ENCODE measurements around the gene CACNA1A.
A peak's percentile ranks its signal among the peaks of the same experiment; 100 is the strongest.

Gene CACNA1A

GRCh38 chr19:13342672-13343071, 163.6 kb downstream of the CACNA1A start:
- no CpG with 5 or more reads among the region's 2 CpGs for WGBS (ENCODE audit: extremely low coverage, insufficient coverage, low lambda C conversion rate)
- Histone ChIP-seq H3K27me3 (ENCODE audit: insufficient read depth, low read length, poor library complexity) (no peaks in the 10 kb centered on the region), H3K36me3 (ENCODE audit: control insufficient read depth, insufficient read depth, low read length) (no peaks in the 10 kb centered on the region), H3K18ac (ENCODE audit: low read length) (no peak overlapping the region), H2BK120ac (ENCODE audit: low read depth, low read length) (no peak overlapping the region), H2BK5ac (ENCODE audit: low read length) (no peak overlapping the region), H4K8ac (ENCODE audit: low read depth, low read length) (no peak overlapping the region), H3K4ac (ENCODE audit: low read depth, low read length) (no peak overlapping the region), H3K23ac (ENCODE audit: low read length) (no peak overlapping the region), H3K4me2 (ENCODE audit: low read length) (no peak overlapping the region), H3K4me3 (ENCODE audit: low read length) (no peak overlapping the region), H3K9ac (ENCODE audit: low read length) (no peak overlapping the region), H2AK5ac (ENCODE audit: low read length) (no peak overlapping the region), H2BK15ac (replicated peaks; ENCODE audit: low read depth) (no peak overlapping the region), H4K5ac (ENCODE audit: low read length) (no peak overlapping the region), H3K4me1 (ENCODE audit: control insufficient read depth, low read depth, low read length) (no peaks in the 10 kb centered on the region), H3K79me2 (ENCODE audit: control insufficient read depth, insufficient read depth, low read length) (no peaks in the 10 kb centered on the region), H3K27ac (ENCODE audit: low read depth, low read length) (no peak overlapping the region), H3K56ac (ENCODE audit: low read length) (no peak overlapping the region), H3K79me1 (ENCODE audit: low read length) (no peaks in the 10 kb centered on the region)
- DNase-seq: no peak

- Histone ChIP-seq H3K4me2 (ENCODE audit: low read length) (no peak overlapping the region), H4K8ac (ENCODE audit: low read depth, low read length) (no peak overlapping the region), H2AK5ac (ENCODE audit: low read length) (no peak overlapping the region), H3K9ac (ENCODE audit: low read length) (no peak overlapping the region), H3K18ac (ENCODE audit: low read length) (no peak overlapping the region), H3K4ac (ENCODE audit: low read depth, low read length) (no peak overlapping the region), H3K36me3 (ENCODE audit: control insufficient read depth, insufficient read depth, low read length) (no peaks in the 10 kb centered on the region), H4K5ac (ENCODE audit: low read length) (no peak overlapping the region), H2BK5ac (ENCODE audit: low read length) (no peak overlapping the region), H3K79me1 (ENCODE audit: low read length) (no peaks in the 10 kb centered on the region), H3K23ac (ENCODE audit: low read length) (no peak overlapping the region), H2BK15ac (replicated peaks; ENCODE audit: low read depth) (no peak overlapping the region), H3K79me2 (ENCODE audit: control insufficient read depth, insufficient read depth, low read length) (no peaks in the 10 kb centered on the region), H3K27me3 (ENCODE audit: insufficient read depth, low read length, poor library complexity) (no peaks in the 10 kb centered on the region), H3K4me1 (ENCODE audit: control insufficient read depth, low read depth, low read length) (no peaks in the 10 kb centered on the region), H2BK120ac (ENCODE audit: low read depth, low read length) (no peak overlapping the region), H3K27ac (ENCODE audit: low read depth, low read length) (no peak overlapping the region), H3K4me3 (ENCODE audit: low read length) (no peak overlapping the region), H3K56ac (ENCODE audit: low read length) (no peak overlapping the region)
- DNase-seq: no peak
- no CpG with 5 or more reads among the region's 13 CpGs for WGBS (ENCODE audit: extremely low coverage, insufficient coverage, low lambda C conversion rate)
Observed at GRCh38 chr19:13339869-13340268, 166.4 kb downstream of the CACNA1A start.

DNA sequence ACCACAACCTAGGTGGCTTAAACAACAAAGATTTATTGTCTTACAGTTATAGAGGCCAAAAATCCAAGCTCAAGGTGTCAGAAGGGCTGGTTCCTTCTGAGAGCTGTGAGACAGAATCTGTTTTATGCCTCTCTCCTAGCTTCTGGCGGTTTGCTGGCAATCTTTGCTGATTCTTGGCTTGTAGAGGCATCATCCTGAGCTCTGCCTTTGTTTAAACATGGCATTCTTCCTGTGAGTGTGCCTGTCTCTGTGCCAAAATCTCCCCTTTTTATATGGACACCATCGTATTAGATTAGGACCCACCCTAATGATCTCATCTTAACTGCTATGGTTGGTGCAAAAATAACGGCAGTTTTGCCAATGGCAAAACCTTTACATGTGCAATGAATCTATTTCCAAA, 169.1 kb downstream of the CACNA1A start:
- Histone ChIP-seq H3K27me3 (ENCODE audit: insufficient read depth, low read length, poor library complexity) (no peaks in the 10 kb centered on the region), H2AK5ac (ENCODE audit: low read length) (no peak overlapping the region), H3K79me1 (ENCODE audit: low read length) (no peaks in the 10 kb centered on the region), H3K4me1 (ENCODE audit: control insufficient read depth, low read depth, low read length) (no peaks in the 10 kb centered on the region), H3K4me3 (ENCODE audit: low read length) (no peak overlapping the region), H3K79me2 (ENCODE audit: control insufficient read depth, insufficient read depth, low read length) (no peaks in the 10 kb centered on the region), H3K23ac (ENCODE audit: low read length) (no peak overlapping the region), H3K27ac (ENCODE audit: low read depth, low read length) (no peak overlapping the region), H3K4me2 (ENCODE audit: low read length) (no peak overlapping the region), H3K56ac (ENCODE audit: low read length) (no peak overlapping the region), H3K4ac (ENCODE audit: low read depth, low read length) (no peak overlapping the region), H2BK15ac (replicated peaks; ENCODE audit: low read depth) (no peak overlapping the region), H4K5ac (ENCODE audit: low read length) (no peak overlapping the region), H3K18ac (ENCODE audit: low read length) (no peak overlapping the region), H2BK120ac (ENCODE audit: low read depth, low read length) (no peak overlapping the region), H2BK5ac (ENCODE audit: low read length) (no peak overlapping the region), H3K36me3 (ENCODE audit: control insufficient read depth, insufficient read depth, low read length) (no peaks in the 10 kb centered on the region), H4K8ac (ENCODE audit: low read depth, low read length) (no peak overlapping the region), H3K9ac (ENCODE audit: low read length) (no peak overlapping the region)
- no peak for DNase-seq
- WGBS (ENCODE audit: extremely low coverage, insufficient coverage, low lambda C conversion rate): no CpG with 5 or more reads among the region's 3 CpGs

GRCh38 chr19:13334801-13335481, 171.3 kb downstream of the CACNA1A start:
- Histone ChIP-seq H3K4me3 (ENCODE audit: low read length) (no peak overlapping the region), H4K5ac (ENCODE audit: low read length) (no peak overlapping the region), H2BK15ac (replicated peaks; ENCODE audit: low read depth) (no peak overlapping the region), H2BK120ac (ENCODE audit: low read depth, low read length) (no peak overlapping the region), H3K4ac (ENCODE audit: low read depth, low read length) (no peak overlapping the region), H3K79me2 (ENCODE audit: control insufficient read depth, insufficient read depth, low read length) (no peaks in the 10 kb centered on the region), H3K23ac (ENCODE audit: low read length) (no peak overlapping the region), H3K56ac (ENCODE audit: low read length) (no peak overlapping the region), H4K8ac (ENCODE audit: low read depth, low read length) (no peak overlapping the region), H3K79me1 (ENCODE audit: low read length) (no peaks in the 10 kb centered on the region), H3K36me3 (ENCODE audit: control insufficient read depth, insufficient read depth, low read length) (no peaks in the 10 kb centered on the region), H2AK5ac (ENCODE audit: low read length) (no peak overlapping the region), H3K18ac (ENCODE audit: low read length) (no peak overlapping the region), H3K9ac (ENCODE audit: low read length) (no peak overlapping the region), H3K27me3 (ENCODE audit: insufficient read depth, low read length, poor library complexity) (no peaks in the 10 kb centered on the region), H3K4me1 (ENCODE audit: control insufficient read depth, low read depth, low read length) (no peaks in the 10 kb centered on the region), H2BK5ac (ENCODE audit: low read length) (no peak overlapping the region), H3K27ac (ENCODE audit: low read depth, low read length) (no peak overlapping the region), H3K4me2 (ENCODE audit: low read length) (no peak overlapping the region)
- no CpG with 5 or more reads among the region's 7 CpGs for WGBS (ENCODE audit: extremely low coverage, insufficient coverage, low lambda C conversion rate)
- DNase-seq: no peak

DNA sequence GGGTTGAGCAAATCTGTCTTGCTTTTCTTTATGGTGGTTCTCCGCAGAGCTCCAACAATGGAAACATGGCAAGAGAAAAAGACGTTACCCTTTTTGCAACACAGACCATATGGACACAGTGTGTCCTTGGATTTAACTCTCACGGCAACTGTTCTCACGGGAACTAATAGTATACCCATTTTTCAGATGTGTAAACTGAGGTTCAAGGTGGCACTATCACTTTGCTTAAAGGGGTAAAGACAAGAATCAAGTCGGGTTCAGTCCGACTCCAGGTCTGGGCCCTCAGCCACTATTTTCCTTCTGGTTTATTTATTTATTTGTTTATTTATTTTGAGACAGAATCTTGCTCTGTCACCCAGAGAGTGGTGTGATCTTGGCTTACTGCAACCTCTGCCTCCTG, 176.0 kb downstream of the CACNA1A start:
- Histone ChIP-seq H3K18ac (ENCODE audit: low read length) (no peak overlapping the region), H3K4ac (ENCODE audit: low read depth, low read length) (no peak overlapping the region), H2AK5ac (ENCODE audit: low read length) (no peak overlapping the region), H2BK5ac (ENCODE audit: low read length) (no peak overlapping the region), H3K27me3 (ENCODE audit: insufficient read depth, low read length, poor library complexity) (no peaks in the 10 kb centered on the region), H3K79me2 (ENCODE audit: control insufficient read depth, insufficient read depth, low read length) (no peaks in the 10 kb centered on the region), H3K4me2 (ENCODE audit: low read length) (no peak overlapping the region), H3K36me3 (ENCODE audit: control insufficient read depth, insufficient read depth, low read length) (no peaks in the 10 kb centered on the region), H3K4me1 (ENCODE audit: control insufficient read depth, low read depth, low read length) (no peaks in the 10 kb centered on the region), H3K23ac (ENCODE audit: low read length) (no peak overlapping the region), H2BK15ac (replicated peaks; ENCODE audit: low read depth) (no peak overlapping the region), H3K79me1 (ENCODE audit: low read length) (no peaks in the 10 kb centered on the region), H4K8ac (ENCODE audit: low read depth, low read length) (no peak overlapping the region), H3K4me3 (ENCODE audit: low read length) (no peak overlapping the region), H4K5ac (ENCODE audit: low read length) (no peak overlapping the region), H3K9ac (ENCODE audit: low read length) (no peak overlapping the region), H3K56ac (ENCODE audit: low read length) (no peak overlapping the region), H3K27ac (ENCODE audit: low read depth, low read length) (no peak overlapping the region), H2BK120ac (ENCODE audit: low read depth, low read length) (no peak overlapping the region)
- DNase-seq: no peak
- WGBS (ENCODE audit: extremely low coverage, insufficient coverage, low lambda C conversion rate): no CpG with 5 or more reads among the region's 6 CpGs

GRCh38 chr19:13329766-13330165, 176.5 kb downstream of the CACNA1A start:
- Histone ChIP-seq H3K56ac (ENCODE audit: low read length) (no peak overlapping the region), H4K8ac (ENCODE audit: low read depth, low read length) (no peak overlapping the region), H3K4me2 (ENCODE audit: low read length) (no peak overlapping the region), H3K23ac (ENCODE audit: low read length) (no peak overlapping the region), H3K4me3 (ENCODE audit: low read length) (no peak overlapping the region), H3K27me3 (ENCODE audit: insufficient read depth, low read length, poor library complexity) (no peaks in the 10 kb centered on the region), H3K79me1 (ENCODE audit: low read length) (no peaks in the 10 kb centered on the region), H3K4ac (ENCODE audit: low read depth, low read length) (no peak overlapping the region), H3K18ac (ENCODE audit: low read length) (no peak overlapping the region), H4K5ac (ENCODE audit: low read length) (no peak overlapping the region), H3K27ac (ENCODE audit: low read depth, low read length) (no peak overlapping the region), H3K4me1 (ENCODE audit: control insufficient read depth, low read depth, low read length) (no peaks in the 10 kb centered on the region), H2AK5ac (ENCODE audit: low read length) (no peak overlapping the region), H2BK5ac (ENCODE audit: low read length) (no peak overlapping the region), H3K79me2 (ENCODE audit: control insufficient read depth, insufficient read depth, low read length) (no peaks in the 10 kb centered on the region), H3K9ac (ENCODE audit: low read length) (no peak overlapping the region), H2BK120ac (ENCODE audit: low read depth, low read length) (no peak overlapping the region), H2BK15ac (replicated peaks; ENCODE audit: low read depth) (no peak overlapping the region), H3K36me3 (ENCODE audit: control insufficient read depth, insufficient read depth, low read length) (no peaks in the 10 kb centered on the region)
- no CpG with 5 or more reads among the region's 6 CpGs for WGBS (ENCODE audit: extremely low coverage, insufficient coverage, low lambda C conversion rate)
- peak; percentile 34 for DNase-seq

All from mesendoderm (in vitro differentiated cells).